Activated T-helper 9 cell treated with anti-CD3 and anti-CD28 coated beads, Interleukin-2, amount 50 U/mL, for 16 hours (primary cell): ENCODE data around the gene TMED8.

Experiments used
- DNase-seq: peaks from one replicate; pipeline ENCODE4 v3.0.0-alpha.2; 2020; ENCODE audit warnings: low read depth

TMED8 gene

DNA sequence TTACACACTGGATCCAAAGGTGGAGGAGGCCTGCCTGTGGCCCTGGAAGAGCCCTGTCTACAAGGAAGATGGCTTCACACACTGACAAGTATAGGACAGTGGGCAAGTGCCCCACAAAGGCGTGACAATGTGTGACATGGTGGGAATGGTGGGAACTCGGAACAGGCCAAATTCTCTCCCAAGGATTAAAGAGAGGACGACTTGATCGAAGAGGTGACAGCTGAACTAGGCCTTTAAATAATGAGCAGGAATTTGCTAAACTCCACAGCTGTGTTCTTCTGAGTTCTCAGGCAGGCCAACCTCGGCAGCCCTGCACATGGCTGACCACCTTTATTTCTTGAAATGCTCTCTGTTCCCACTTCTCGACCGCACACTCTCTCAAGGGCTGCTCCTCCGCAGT, 80.0 kb downstream of the TMED8 start:
- no peak for DNase-seq

DNA sequence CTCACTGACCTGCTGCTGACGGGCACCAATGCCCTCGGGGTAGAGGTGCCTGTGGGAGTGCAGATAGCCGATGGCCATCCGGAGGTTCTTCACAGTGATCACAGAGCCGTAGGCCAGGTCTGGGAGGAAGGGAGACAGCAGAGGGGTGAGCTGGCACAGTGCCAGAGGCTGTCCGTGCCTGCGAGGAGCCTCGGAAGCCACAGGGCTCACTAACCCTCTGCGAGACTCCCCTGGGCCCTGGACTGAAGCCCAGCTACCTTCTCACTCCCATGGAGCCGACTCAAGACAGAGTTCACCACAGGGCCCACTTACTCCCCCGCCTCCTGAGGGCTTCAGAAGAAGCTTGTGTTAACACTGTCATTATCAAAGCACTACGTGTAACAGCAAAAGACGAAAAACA, 80.7 kb downstream of the TMED8 start:
- DNase-seq = no peak

DNA sequence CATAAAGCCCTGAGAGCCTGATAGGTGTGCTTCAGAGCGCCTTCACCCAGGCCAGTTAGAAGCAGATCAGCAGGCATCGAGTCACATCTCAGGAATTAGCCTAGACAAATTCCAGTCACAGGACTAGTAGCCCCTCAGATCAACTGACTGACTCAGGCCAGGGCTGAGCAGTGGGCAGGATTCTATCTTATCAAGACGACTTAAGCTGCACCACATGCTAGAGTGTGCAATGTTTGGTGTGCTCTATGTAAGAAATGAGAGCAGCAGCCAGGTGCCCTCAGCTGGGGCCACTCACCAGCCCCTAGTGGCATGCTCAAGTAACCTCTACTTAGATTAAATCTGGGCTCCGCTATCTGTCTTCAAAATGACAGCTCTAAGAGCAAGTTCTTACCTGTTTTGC, 86.2 kb downstream of the TMED8 start:
- DNase-seq = no peak

DNA sequence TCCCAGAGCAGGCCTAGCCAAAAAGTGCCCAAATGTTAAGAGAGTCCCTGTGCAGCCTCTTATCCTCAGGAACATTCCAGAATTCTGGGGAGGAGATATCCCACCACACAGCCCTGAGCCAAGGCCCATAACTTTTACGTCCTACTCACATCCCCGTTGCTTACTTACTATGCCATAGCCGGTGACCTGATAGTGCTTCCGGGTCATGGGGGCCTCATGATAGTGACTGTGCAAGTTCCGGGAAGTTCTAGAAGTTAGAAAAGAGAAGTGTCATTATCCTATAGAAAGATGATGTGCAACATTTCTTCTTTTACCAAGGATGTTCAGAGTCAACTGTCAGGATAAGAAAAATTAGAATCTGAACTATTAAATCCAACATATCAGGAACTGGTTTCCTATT, 90.3 kb downstream of the TMED8 start:
- no peak for DNase-seq
